ENCODE data around the gene RADX.

Gene RADX

GRCh38 chrX:106716463-106716862 is 104.7 kb downstream of the RADX start:
- in situ Hi-C loops (cut with MboI; ENCODE audit: low pct_unique_long_range_greater_than_20kb, low sequenced_read_pairs, unreplicated experiment) = no loop called here
- no peak for DNase-seq (ENCODE audit: low spot score)
- TF ChIP-seq, protein P1, sequence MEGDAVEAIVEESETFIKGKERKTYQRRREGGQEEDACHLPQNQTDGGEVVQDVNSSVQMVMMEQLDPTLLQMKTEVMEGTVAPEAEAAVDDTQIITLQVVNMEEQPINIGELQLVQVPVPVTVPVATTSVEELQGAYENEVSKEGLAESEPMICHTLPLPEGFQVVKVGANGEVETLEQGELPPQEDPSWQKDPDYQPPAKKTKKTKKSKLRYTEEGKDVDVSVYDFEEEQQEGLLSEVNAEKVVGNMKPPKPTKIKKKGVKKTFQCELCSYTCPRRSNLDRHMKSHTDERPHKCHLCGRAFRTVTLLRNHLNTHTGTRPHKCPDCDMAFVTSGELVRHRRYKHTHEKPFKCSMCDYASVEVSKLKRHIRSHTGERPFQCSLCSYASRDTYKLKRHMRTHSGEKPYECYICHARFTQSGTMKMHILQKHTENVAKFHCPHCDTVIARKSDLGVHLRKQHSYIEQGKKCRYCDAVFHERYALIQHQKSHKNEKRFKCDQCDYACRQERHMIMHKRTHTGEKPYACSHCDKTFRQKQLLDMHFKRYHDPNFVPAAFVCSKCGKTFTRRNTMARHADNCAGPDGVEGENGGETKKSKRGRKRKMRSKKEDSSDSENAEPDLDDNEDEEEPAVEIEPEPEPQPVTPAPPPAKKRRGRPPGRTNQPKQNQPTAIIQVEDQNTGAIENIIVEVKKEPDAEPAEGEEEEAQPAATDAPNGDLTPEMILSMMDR (IDR thresholded peaks at IDR 0.05; ENCODE audit: extremely low read depth, insufficient read depth, missing control alignments) = no peak

DNA sequence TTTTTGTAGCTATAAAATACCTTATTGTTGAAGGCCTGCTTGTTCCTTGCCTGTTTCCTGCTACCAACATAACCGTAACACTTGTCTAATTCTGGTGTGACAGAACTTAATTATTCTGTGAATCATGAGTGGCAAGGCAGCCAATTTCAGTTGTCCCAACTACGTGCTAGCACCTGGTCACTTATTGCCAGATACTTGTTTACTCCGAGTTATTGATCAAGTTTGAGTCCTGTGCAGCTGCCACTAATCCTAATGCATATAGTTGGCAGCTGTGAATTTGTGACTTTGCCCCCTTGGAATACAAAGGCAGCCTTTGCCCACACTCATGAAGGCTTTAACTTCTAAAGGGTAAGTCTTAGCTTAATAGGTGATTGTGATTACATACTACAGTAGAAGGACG is 106.9 kb downstream of the RADX start:
- no peak for DNase-seq (ENCODE audit: low spot score)
- in situ Hi-C loops (cut with MboI; ENCODE audit: low pct_unique_long_range_greater_than_20kb, low sequenced_read_pairs, unreplicated experiment) = no loop called here
- TF ChIP-seq, protein P1 (IDR thresholded peaks at IDR 0.05; ENCODE audit: extremely low read depth, insufficient read depth, missing control alignments) = no peak

DNA sequence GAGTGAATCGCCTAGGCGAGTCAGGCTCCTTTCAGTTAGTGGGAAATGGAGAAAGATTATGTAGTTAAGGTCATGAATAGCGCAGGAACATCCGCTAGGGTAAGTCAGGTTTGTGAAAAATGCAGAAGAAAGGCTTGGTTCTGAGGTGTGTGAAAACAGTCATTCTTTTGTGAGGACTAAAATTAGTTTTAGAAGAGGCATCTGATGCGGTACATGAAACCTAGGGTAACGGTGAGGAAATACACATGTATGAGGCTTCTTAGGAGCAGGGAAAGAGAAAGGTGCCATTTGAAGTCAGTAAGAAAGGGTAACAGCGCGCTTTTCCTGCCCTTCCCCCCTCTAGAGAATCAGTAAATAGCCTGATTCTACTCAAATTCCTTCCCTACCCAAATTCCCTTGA is 114.2 kb downstream of the RADX start:
- in situ Hi-C loops (cut with MboI; ENCODE audit: low pct_unique_long_range_greater_than_20kb, low sequenced_read_pairs, unreplicated experiment) = no loop called here
- DNase-seq (ENCODE audit: low spot score) = no peak
- TF ChIP-seq, protein P1 (IDR thresholded peaks at IDR 0.05; ENCODE audit: extremely low read depth, insufficient read depth, missing control alignments) = no peak

GRCh38 chrX:106726485-106727437 is 115.0 kb downstream of the RADX start, which contains the start of gene RNF128:
Gene RNF128, plus strand, starts transcription at chrX:106726701. Its CDS starts 213 bp downstream, at chrX:106726914.
- in situ Hi-C loops (cut with MboI; ENCODE audit: low pct_unique_long_range_greater_than_20kb, low sequenced_read_pairs, unreplicated experiment) = no loop called here
- TF ChIP-seq, protein P1 (IDR thresholded peaks at IDR 0.05; ENCODE audit: extremely low read depth, insufficient read depth, missing control alignments) = no peak
- no peak for DNase-seq (ENCODE audit: low spot score)

- TF ChIP-seq, protein P1 (IDR thresholded peaks at IDR 0.05; ENCODE audit: extremely low read depth, insufficient read depth, missing control alignments) = no peak
- in situ Hi-C loops (cut with MboI; ENCODE audit: low pct_unique_long_range_greater_than_20kb, low sequenced_read_pairs, unreplicated experiment) = no loop called here
- no peak for DNase-seq (ENCODE audit: low spot score)
These were observed 116.6 kb downstream of the RADX start for GRCh38 chrX:106728337-106728736.
